ENCODE results near the gene CLPTM1. TPM values are rescaled to one million over a fixed set of nuclear protein-coding genes. Genes with fewer than 3 reads are reported as not detected.
A peak's percentile ranks its signal among the peaks of the same experiment; 100 is the strongest.

The CLPTM1 gene
- total RNA-seq, 4 donors from 2014 or later, result 41.7 to 76.3 (median 43.2) TPM

DNA sequence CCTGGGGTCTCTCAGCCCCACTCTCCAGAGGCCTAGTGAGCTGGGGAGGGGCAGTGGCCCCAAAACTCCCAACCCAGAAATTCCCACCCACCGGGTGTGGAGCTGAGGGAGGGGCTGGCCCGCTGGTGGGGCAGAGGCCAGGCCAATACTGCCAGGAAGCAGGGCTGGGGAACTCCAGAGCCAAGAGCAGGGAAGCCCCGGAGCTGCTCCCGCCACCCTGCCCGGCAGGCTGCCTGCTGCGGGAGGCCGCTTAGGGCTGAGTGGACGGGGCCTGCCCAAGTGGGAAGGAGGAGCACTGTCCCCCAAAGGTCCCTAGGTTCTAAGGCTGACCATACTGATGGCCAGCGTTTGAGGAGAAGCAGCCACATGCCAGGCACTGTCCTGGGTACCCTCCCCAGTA, 33.1 kb downstream of the CLPTM1 start:
- TF ChIP-seq EP300 (IDR thresholded peaks at IDR 0.05) (no peak), POLR2AphosphoS5 (IDR thresholded peaks at IDR 0.05) (no peak), POLR2A (IDR thresholded peaks at IDR 0.05) (no peak)
- TF ChIP-seq, protein P1, sequence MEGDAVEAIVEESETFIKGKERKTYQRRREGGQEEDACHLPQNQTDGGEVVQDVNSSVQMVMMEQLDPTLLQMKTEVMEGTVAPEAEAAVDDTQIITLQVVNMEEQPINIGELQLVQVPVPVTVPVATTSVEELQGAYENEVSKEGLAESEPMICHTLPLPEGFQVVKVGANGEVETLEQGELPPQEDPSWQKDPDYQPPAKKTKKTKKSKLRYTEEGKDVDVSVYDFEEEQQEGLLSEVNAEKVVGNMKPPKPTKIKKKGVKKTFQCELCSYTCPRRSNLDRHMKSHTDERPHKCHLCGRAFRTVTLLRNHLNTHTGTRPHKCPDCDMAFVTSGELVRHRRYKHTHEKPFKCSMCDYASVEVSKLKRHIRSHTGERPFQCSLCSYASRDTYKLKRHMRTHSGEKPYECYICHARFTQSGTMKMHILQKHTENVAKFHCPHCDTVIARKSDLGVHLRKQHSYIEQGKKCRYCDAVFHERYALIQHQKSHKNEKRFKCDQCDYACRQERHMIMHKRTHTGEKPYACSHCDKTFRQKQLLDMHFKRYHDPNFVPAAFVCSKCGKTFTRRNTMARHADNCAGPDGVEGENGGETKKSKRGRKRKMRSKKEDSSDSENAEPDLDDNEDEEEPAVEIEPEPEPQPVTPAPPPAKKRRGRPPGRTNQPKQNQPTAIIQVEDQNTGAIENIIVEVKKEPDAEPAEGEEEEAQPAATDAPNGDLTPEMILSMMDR (IDR thresholded peaks at IDR 0.05), result no peak
- Histone ChIP-seq H3K4me3 (no peak overlapping the region), H3K27ac (no peak overlapping the region), H3K27me3 (no peaks in the 10 kb centered on the region), H3K9me3 (no peaks in the 10 kb centered on the region), H3K4me1 (peaks cover 0 to 5% (median 0%) of the 10 kb centered on the region in 3 donors), H3K36me3 (peaks cover 0 to 100% of the 10 kb centered on the region in 2 donors)
- ATAC-seq, result no peak
- WGBS, 2 donors (ENCODE audit: low coverage in 1 of 2), result 59% methylated on average over 7 of the region's 9 CpGs; no CpG with 5 or more reads in 1 of the 2 donors

DNA sequence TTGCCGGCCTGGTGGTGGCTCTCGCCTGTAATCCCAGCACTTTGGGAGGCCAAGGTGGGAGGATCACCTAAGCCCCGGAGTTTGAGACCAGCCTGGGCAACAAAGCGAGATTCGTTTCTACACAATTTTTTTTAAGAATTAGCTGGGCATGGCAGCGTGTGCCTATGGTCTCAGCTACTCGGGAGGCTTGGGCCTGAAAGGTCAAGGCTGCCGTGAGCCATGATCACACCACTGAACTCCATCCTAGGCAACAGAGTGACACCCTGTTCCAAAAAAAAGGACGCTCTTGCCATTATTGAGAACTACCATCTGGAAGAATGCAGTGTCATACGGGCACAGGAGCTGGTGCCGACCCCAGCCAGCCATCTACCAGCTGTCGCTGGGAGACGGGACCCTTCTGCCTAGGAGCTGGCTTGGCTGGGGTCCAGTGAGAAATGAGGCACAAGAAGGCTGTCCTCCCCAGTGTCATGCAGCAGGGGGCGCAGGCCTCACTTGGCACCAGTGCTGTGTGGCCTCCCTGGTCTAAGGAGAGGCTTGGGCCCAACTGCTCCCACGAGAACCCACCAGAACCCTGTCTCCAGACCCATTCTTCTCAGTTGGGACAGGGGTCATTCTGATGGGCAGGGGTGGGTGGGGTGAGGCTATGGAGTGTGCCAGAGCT, 33.8 kb downstream of the CLPTM1 start:
- Histone ChIP-seq H3K4me3 (no peak overlapping the region), H3K27ac (no peak overlapping the region), H3K9me3 (no peaks in the 10 kb centered on the region), H3K36me3 (peaks cover 0 to 100% of the 10 kb centered on the region in 2 donors), H3K27me3 (no peaks in the 10 kb centered on the region), H3K4me1 (peaks cover 0 to 5% (median 0%) of the 10 kb centered on the region in 3 donors)
- TF ChIP-seq, protein P1 (IDR thresholded peaks at IDR 0.05), result peak in 3 of 4 experiments; percentile 55 to 66 (median 59)
- no peak for TF ChIP-seq POLR2AphosphoS5 (IDR thresholded peaks at IDR 0.05)
- peak; percentile 57 for ATAC-seq
- WGBS, 2 donors (ENCODE audit: low coverage in 1 of 2), result 56% methylated on average over 7 of the region's 15 CpGs; no CpG with 5 or more reads in 1 of the 2 donors

DNA sequence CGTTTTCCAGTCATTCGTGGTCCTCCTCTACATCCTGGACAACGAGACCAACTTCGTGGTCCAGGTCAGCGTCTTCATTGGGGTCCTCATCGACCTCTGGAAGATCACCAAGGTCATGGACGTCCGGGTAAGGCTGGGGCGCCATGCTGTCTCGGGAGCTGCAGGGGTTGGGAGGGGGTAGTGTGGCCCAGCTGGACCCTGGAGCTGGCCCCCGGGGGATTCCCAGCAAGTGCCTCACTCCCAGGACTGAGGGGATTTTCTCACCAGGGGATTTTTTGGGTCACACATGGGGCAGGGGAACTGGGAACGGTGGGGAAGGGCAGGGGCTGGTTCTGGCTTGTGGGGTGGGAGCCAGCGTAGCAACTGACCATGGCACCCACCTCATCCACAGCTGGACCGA, 35.3 kb downstream of the CLPTM1 start:
- H3K9me3 ChIP-seq, result no peaks in the 10 kb centered on the region
- no peak for ATAC-seq
- no peaks in the 10 kb centered on the region for H3K27me3 ChIP-seq
- no peak overlapping the region for H3K27ac ChIP-seq
- TF ChIP-seq, protein P1 (IDR thresholded peaks at IDR 0.05), result no peak
- TF ChIP-seq EP300 (IDR thresholded peaks at IDR 0.05) (no peak), POLR2AphosphoS5 (IDR thresholded peaks at IDR 0.05) (no peak), POLR2A (IDR thresholded peaks at IDR 0.05) (no peak)
- H3K4me1 ChIP-seq, result peaks cover 0 to 5% (median 0%) of the 10 kb centered on the region in 3 donors
- 60% methylated on average over 2 of the region's 14 CpGs; no CpG with 5 or more reads in 1 of the 2 donors for WGBS, 2 donors (ENCODE audit: low coverage in 1 of 2)
- no peak overlapping the region for H3K4me3 ChIP-seq
- H3K36me3 ChIP-seq, result peaks cover 0 to 88% of the 10 kb centered on the region in 2 donors

DNA sequence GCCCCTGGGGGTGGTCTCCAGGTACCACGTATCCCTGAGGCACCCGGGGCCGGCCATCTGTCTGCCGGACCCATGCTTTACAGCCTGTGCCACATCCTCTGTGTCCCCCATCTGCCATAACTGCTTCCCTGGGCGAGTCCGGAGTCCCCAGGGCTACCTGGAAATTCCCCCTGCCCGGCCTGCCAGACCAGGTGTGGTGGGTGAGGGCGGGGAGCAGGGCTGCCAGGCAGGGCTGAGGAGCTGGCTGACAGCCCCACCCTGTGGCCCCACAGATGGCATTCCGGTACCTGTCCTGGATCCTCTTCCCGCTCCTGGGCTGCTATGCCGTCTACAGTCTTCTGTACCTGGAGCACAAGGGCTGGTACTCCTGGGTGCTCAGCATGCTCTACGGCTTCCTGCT, 35.8 kb downstream of the CLPTM1 start:
- Histone ChIP-seq H3K27ac (no peak overlapping the region), H3K9me3 (no peaks in the 10 kb centered on the region), H3K4me1 (peaks cover 0 to 5% (median 0%) of the 10 kb centered on the region in 3 donors), H3K4me3 (no peak overlapping the region), H3K27me3 (no peaks in the 10 kb centered on the region), H3K36me3 (peaks cover 0 to 83% of the 10 kb centered on the region in 2 donors)
- TF ChIP-seq EP300 (IDR thresholded peaks at IDR 0.05), result no peak
- ATAC-seq, result no peak
- no CpG with 5 or more reads among the region's 12 CpGs for WGBS, 2 donors (ENCODE audit: low coverage in 1 of 2)

DNA sequence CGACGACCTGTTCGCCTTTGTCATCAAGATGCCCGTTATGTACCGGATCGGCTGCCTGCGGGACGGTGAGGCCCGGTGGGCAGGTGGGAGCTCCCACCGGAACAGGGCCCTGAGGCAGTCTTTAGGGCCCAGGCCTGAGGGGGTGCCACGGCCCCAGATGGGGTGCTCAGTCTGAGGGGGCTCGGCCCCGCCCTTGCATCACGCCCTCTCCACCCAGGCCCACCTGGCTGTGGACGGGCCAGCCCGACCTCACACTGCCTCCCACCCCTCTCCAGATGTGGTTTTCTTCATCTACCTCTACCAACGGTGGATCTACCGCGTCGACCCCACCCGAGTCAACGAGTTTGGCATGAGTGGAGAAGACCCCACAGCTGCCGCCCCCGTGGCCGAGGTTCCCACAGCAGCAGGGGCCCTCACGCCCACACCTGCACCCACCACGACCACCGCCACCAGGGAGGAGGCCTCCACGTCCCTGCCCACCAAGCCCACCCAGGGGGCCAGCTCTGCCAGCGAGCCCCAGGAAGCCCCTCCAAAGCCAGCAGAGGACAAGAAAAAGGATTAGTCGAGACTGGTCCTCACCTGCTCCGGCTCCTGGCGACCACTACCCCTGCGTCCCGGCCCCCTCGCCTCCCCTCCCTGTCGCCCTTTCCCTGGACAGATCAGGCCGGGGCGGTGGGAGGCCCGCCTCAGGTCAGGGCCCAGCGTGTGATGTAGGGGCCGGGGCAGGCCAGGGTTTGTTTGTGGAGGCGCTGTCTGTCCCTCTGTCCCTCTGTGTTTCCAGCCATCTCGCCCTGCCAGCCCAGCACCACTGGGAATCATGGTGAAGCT, 37.4 kb downstream of the CLPTM1 start:
- no peaks in the 10 kb centered on the region for H3K9me3 ChIP-seq
- no peak for ATAC-seq
- 97% methylated on average over 12 of the region's 44 CpGs; no CpG with 5 or more reads in 1 of the 2 donors for WGBS, 2 donors (ENCODE audit: low coverage in 1 of 2)
- H3K36me3 ChIP-seq, result peaks cover 0 to 67% of the 10 kb centered on the region in 2 donors
- H3K4me3 ChIP-seq, result no peak overlapping the region
- no peak overlapping the region for H3K27ac ChIP-seq
- peaks cover 0 to 5% (median 0%) of the 10 kb centered on the region in 3 donors for H3K4me1 ChIP-seq
- TF ChIP-seq EP300 (IDR thresholded peaks at IDR 0.05) (no peak), POLR2AphosphoS5 (IDR thresholded peaks at IDR 0.05) (no peak), POLR2A (IDR thresholded peaks at IDR 0.05) (no peak)
- TF ChIP-seq, protein P1 (IDR thresholded peaks at IDR 0.05), result no peak
- no peaks in the 10 kb centered on the region for H3K27me3 ChIP-seq
